Fibroblast of mammary gland (primary cell): ENCODE data around the gene ARHGAP10.
"Not testable (repeated sequence)": the region's sequence is repeated elsewhere in the genome, so short reads cannot be mapped to it uniquely, and the experiment has no call there.

Experiments used
- DNase-seq: peaks from one replicate; pipeline ENCODE4 v3.0.0-alpha.2; 2010; ENCODE audit warnings: low read depth
- H3K4me3 ChIP-seq: 2 replicates; pipeline ENCODE4 v1.5.1; 2011; ENCODE audit warnings: low read depth, mild to moderate bottlenecking, low read length, moderate library complexity; ENCODE audit not compliant: control insufficient read depth
- TF ChIP-seq, protein P1 (sequence below): conservative IDR thresholded peaks from 2 replicates; pipeline ENCODE4 v1.5.1; 2011; ENCODE audit warnings: low read depth, low read length, inconsistent platforms; ENCODE audit not compliant: control insufficient read depth, insufficient read depth

Gene ARHGAP10

DNA sequence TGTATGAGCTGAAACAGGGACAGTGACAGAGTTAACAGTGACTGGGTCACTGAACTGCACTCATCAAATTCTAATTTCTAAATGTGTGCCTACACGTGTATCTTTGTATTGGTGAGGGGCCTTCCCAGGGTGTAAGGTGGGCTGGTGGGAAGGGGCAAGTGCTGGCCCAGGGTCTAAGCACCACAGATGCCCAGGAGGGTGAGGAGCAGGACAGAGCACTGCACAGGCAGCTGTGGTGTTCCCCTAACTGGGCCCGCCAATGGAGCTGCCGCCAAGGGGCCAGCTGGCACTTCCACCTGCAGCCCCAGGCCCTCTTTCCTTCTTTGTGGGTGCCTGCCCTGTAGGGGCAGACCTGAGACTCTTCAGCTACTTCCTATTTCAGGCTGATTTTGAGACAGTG is 349.9 kb downstream of the ARHGAP10 start:
- TF ChIP-seq, protein P1, sequence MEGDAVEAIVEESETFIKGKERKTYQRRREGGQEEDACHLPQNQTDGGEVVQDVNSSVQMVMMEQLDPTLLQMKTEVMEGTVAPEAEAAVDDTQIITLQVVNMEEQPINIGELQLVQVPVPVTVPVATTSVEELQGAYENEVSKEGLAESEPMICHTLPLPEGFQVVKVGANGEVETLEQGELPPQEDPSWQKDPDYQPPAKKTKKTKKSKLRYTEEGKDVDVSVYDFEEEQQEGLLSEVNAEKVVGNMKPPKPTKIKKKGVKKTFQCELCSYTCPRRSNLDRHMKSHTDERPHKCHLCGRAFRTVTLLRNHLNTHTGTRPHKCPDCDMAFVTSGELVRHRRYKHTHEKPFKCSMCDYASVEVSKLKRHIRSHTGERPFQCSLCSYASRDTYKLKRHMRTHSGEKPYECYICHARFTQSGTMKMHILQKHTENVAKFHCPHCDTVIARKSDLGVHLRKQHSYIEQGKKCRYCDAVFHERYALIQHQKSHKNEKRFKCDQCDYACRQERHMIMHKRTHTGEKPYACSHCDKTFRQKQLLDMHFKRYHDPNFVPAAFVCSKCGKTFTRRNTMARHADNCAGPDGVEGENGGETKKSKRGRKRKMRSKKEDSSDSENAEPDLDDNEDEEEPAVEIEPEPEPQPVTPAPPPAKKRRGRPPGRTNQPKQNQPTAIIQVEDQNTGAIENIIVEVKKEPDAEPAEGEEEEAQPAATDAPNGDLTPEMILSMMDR = no peak
- no peak for DNase-seq
- no peak overlapping the region for H3K4me3 ChIP-seq

DNA sequence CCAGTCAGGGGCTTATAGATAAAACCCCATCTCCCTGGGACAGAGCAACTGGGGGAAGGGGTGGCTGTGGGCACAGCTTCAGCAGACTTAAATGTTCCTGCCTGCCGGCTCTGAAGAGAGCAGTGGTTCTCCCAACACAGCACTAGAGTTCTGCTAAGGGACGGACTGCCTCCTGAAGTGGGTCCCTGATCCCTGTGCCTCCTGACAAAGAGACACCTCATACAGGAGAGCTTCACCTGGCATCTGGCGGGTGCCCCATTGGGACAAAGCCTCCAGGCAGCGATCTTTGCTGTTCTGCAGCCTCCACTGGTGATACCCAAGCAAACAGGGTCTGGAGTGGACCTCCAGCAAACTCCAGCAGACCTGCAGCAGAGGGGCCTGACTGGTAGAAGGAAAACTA is 351.2 kb downstream of the ARHGAP10 start:
- not testable (repeated sequence) for H3K4me3 ChIP-seq, DNase-seq

DNA sequence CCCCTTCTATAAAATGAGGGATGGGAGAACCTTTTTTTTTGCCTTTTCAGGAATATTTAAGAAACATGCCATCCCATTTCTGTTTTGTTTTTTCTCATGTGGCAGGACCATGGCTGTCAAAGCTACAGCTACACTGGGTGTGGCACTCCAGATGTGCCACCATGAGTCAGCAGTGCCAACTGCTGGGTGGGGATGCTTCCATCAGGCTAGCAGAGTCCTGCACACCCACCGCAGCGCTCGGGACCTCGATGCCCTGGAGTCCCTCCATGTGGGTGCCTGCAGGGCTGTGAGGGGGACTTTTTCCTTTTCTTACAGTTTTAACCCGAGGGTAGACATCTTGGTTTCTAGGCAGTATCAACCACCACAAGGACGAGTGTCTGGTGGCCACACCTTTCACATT is 357.7 kb downstream of the ARHGAP10 start:
- DNase-seq = no peak
- H3K4me3 ChIP-seq = no peak overlapping the region
- TF ChIP-seq, protein P1 = no peak

DNA sequence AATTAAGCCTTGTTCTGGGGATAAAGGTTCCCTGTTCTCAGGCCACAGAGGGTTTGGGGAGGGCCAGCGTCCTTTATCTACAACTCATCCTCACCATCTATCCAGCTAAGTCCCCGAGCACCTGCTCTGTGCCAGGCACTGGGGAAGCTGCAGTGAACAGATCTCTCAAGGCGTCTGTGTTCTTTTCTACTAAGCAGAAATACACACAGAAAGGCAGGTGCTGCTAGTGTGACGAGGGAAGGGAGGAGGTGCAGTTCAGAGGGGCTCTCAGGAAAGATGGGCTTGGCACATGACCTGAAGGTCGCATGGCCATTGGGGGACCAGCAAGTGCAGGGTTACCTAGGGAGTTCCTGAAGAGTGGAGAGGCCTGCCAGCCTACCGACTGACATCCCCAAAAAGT is 358.1 kb downstream of the ARHGAP10 start:
- TF ChIP-seq, protein P1 = no peak
- no peak overlapping the region for H3K4me3 ChIP-seq
- no peak for DNase-seq

DNA sequence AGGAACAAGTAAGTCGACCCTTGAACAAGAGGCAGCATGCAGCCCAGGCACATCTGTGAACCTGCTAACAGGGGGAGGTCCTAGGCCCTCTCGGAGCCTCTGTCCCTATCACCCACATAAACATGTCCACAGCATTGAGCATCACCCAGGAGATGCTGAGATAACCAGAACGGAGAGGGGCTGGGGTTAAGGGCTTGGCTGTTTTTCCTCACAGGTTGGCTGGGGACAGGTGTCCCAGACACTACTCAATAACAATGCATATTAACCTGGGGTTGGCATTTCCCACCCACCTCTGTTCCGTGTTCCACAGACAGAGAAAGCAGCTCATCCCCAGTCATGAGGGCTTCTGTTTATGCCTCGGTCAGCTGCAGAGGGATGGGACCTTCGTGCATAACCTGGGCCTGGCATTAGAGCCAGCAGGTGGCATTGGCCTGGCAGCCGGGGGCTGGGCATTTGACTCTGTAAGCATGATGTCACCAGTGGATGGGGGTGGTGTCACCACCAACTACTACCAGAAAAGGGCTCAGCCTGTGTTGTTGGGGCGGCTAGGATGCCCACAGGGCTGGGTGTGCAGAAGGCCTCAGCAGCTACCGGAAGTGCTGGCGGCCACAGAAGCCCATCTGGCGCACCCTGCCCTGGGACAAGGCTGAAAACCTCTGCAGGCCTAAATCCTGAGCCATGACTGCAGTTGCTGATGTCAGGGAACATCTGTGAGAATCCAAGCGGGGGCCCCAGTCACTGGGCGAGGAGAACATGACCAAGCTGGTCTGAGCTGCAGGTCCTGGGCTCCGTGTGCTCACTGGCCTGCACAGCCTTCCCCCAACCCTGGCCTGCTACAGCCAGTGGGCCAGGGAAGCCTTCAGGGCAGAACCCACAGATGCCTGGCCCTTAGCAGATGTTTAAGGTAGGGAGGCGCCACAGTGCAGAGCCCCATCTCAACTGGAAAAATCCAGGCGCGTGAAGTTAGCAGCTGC is 358.9 kb downstream of the ARHGAP10 start:
- H3K4me3 ChIP-seq = no peak overlapping the region
- no peak for DNase-seq
- TF ChIP-seq, protein P1 = no peak

DNA sequence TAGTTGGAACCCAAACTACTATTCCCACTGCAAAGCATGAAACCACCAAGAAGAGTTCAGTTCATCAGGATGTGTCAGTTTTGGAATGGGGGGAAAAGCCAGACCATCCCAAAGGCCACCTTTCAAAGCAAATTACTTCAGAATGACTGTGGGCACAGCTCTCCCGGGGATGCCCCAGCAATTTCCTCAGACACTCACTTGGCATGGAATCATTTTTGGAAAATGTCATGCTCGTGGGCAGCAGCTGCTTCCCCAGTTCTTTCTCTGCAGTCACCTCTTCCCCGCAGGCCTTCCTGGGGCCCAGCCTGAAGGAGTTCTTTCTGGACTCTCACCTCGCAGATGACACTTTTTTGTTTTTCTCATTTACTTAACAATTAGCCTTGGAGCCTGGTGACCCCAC is 360.0 kb downstream of the ARHGAP10 start:
- no peak overlapping the region for H3K4me3 ChIP-seq
- TF ChIP-seq, protein P1 = no peak
- no peak for DNase-seq

DNA sequence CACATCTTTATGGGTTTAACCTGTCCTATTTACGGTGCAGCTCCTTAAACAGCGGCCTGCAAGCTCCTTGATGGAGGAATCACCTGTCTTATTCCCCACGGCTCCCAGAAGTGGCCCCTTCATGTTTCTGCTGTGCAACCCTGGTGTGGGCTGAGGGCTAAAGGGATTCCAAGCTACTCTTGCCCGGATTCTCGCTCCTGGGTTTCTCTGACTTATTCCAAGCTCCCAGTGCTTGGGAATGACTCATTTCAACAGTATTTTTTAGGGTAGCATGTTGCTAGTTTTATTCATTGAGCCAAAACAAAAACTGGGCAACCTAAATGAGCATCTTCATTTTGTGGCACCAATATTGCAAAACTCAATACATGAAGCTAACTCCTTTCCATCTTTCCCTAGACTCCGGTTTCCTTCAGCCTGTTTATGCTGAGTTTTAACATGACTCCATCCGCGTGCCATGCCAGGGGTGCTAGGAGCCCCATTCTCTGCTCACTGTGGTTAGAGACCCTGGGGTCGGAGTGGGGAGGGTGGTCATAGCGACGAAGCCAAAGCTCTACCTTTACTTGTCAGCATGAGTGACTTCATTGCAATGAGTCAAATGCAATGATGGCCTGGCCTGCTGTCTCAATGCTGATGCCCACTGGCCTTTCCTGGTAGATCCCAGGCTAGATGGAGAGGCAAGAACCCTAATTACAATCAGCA is 360.6 kb downstream of the ARHGAP10 start:
- TF ChIP-seq, protein P1 = no peak
- DNase-seq = no peak
- H3K4me3 ChIP-seq = no peak overlapping the region
